ENCODE measurements around the gene MGAT5B.

DNA sequence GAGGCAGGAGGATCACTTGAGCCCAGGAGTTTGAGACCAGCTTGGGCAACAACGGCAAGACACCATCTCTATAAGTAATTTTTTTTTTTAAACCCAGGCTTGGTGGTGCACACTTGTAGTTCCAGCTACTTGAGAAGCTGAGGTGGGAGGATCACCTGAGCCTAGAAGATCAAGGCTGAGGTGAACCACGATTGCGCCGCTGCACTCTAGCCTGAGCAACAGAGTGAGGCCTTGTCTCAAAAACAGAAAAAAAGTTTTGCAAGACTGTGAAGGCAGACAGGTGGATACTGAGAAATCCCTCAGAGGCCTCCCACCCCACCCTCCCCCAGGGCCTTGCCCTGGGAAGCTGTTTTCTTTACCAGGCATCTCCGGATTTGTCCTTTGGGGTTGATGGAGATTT, 125.4 kb downstream of the MGAT5B start:
- no peak for TF ChIP-seq EZH2 (IDR thresholded peaks at IDR 0.05; ENCODE audit: low read depth, unreplicated experiment)
- TF ChIP-seq POLR2AphosphoS5 (IDR thresholded peaks at IDR 0.05; ENCODE audit: low read depth) = no peak
- TF ChIP-seq, protein P1, sequence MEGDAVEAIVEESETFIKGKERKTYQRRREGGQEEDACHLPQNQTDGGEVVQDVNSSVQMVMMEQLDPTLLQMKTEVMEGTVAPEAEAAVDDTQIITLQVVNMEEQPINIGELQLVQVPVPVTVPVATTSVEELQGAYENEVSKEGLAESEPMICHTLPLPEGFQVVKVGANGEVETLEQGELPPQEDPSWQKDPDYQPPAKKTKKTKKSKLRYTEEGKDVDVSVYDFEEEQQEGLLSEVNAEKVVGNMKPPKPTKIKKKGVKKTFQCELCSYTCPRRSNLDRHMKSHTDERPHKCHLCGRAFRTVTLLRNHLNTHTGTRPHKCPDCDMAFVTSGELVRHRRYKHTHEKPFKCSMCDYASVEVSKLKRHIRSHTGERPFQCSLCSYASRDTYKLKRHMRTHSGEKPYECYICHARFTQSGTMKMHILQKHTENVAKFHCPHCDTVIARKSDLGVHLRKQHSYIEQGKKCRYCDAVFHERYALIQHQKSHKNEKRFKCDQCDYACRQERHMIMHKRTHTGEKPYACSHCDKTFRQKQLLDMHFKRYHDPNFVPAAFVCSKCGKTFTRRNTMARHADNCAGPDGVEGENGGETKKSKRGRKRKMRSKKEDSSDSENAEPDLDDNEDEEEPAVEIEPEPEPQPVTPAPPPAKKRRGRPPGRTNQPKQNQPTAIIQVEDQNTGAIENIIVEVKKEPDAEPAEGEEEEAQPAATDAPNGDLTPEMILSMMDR (conservative IDR thresholded peaks at IDR 0.05; ENCODE audit: low read depth in 2 of 2) = no peak
- TF ChIP-seq STAT1 (IDR thresholded peaks at IDR 0.05; ENCODE audit: unreplicated experiment) = no peak
- no peak for TF ChIP-seq ZNF331 (CRISPR knock-in tag; IDR thresholded peaks at IDR 0.05; ENCODE audit: low read depth)
- no peak for TF ChIP-seq JUNB (IDR thresholded peaks at IDR 0.05; ENCODE audit: unreplicated experiment)
- TF ChIP-seq EZH2phosphoT487 (IDR thresholded peaks at IDR 0.05; ENCODE audit: unreplicated experiment) = no peak
- no peak for TF ChIP-seq CREB1 (CRISPR knock-in tag; IDR thresholded peaks at IDR 0.05; ENCODE audit: low read depth)
